Mucosa of descending colon (tissue), 3 donors: ENCODE results near the gene SH2D2A. TPM values are rescaled to one million over a fixed set of nuclear protein-coding genes. Genes with fewer than 3 reads are reported as not detected.

Experiments used
- ATAC-seq: fragments of 200-7000 bp; cut with Tn5 transposase; one replicate; pipeline ENCODE4 v1.9.1; 2020; ENCODE audit warnings: mild to moderate bottlenecking, moderate library complexity
- DNase-seq, 3 donors: peaks; one replicate each; pipeline ENCODE4 v3.0.0-alpha.2; 2020
- H3K36me3 ChIP-seq: fragments of 200-600 bp; one replicate; pipeline ENCODE4 v1.8.0; 2021; ENCODE audit warnings: low read depth, mild to moderate bottlenecking
- H3K4me1 ChIP-seq: fragments of 200-600 bp; one replicate; pipeline ENCODE4 v1.8.0; 2021; ENCODE audit warnings: low read depth, mild to moderate bottlenecking
- H3K4me3 ChIP-seq: fragments of 200-600 bp; one replicate; pipeline ENCODE4 v1.8.0; 2021; ENCODE audit warnings: mild to moderate bottlenecking
- H3K9me3 ChIP-seq: fragments of 200-600 bp; one replicate; pipeline ENCODE4 v1.8.0; 2021; ENCODE audit warnings: mild to moderate bottlenecking
- intact Hi-C, 2 donors: fragments of 100-400 bp; cut with DNase I in 1 of 2; cut with micrococcal nuclease in 1 of 2; formaldehyde crosslinking; loops; one replicate each; pipeline versions ENCODE4 v1.11.0 to v1.11.1; 2022; cut with DNase I, micrococcal nuclease
- total RNA-seq, 3 donors: library from RNA; stranded (reverse); fragmentation: NEBNext Ultra II Directional in 2 of 3; extraction: Animal tissue kit (Norgen Biotek cat#: 25700) in 2 of 3; gene quantifications; one replicate each; pipeline versions ENCODE4 v1.2.1 to v1.2.4, GENCODE V29; 2021 to 2023
- TF ChIP-seq, protein P1 (sequence below): fragments of 200-600 bp; IDR thresholded peaks from one replicate; pipeline ENCODE4 v1.8.0; 2022; ENCODE audit warnings: antibody characterized with exemption, mild to moderate bottlenecking
- donor health status: DM: no; HTN: no; CAD: no; lungs with moderate emphysema.
- donor health status: DM: no; HTN: no; CAD: no.
- donor health status: DM: no; HTN: yes; CAD: no.

Gene SH2D2A
- total RNA-seq, 3 donors from 2014 or later, result 2.9 to 3.3 (median 3.1) TPM

DNA sequence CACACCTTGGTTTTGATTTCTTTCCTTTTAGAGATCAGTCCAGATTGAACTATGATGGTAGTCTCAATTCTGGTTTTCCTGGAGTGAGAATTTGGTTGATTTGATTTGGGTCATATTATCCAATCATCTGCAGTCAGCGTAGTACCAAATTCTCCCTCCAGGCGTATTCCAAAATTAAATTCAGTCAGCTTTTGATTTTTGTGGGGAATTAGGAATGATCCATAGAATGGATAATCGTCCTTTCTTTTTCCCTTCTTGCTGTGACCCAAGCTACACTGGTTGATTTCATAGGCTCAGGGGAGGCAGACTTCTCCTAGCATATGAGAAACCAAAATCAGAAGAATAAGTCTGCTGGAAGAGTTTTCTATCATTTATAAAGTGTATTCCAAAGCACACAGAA lies 44.4 kb downstream of the SH2D2A start:
- no peaks in the 10 kb centered on the region for H3K9me3 ChIP-seq
- ATAC-seq, result no peak
- H3K4me1 ChIP-seq, result peaks cover 17% of the 10 kb centered on the region
- H3K36me3 ChIP-seq, result peaks cover 3% of the 10 kb centered on the region
- intact Hi-C loops, result no loop called here
- TF ChIP-seq, protein P1, sequence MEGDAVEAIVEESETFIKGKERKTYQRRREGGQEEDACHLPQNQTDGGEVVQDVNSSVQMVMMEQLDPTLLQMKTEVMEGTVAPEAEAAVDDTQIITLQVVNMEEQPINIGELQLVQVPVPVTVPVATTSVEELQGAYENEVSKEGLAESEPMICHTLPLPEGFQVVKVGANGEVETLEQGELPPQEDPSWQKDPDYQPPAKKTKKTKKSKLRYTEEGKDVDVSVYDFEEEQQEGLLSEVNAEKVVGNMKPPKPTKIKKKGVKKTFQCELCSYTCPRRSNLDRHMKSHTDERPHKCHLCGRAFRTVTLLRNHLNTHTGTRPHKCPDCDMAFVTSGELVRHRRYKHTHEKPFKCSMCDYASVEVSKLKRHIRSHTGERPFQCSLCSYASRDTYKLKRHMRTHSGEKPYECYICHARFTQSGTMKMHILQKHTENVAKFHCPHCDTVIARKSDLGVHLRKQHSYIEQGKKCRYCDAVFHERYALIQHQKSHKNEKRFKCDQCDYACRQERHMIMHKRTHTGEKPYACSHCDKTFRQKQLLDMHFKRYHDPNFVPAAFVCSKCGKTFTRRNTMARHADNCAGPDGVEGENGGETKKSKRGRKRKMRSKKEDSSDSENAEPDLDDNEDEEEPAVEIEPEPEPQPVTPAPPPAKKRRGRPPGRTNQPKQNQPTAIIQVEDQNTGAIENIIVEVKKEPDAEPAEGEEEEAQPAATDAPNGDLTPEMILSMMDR, result no peak
- no peak for DNase-seq
- no peak overlapping the region for H3K4me3 ChIP-seq

- Histone ChIP-seq H3K36me3 (peaks cover 6% of the 10 kb centered on the region), H3K4me3 (no peak overlapping the region), H3K4me1 (peaks cover 20% of the 10 kb centered on the region), H3K9me3 (no peaks in the 10 kb centered on the region)
- TF ChIP-seq, protein P1, result no peak
- intact Hi-C loops, result no loop called here
- no peak for ATAC-seq
- no peak for DNase-seq
Measured at GRCh38 chr1:156768610-156769295, 47.9 kb downstream of the SH2D2A start.

DNA sequence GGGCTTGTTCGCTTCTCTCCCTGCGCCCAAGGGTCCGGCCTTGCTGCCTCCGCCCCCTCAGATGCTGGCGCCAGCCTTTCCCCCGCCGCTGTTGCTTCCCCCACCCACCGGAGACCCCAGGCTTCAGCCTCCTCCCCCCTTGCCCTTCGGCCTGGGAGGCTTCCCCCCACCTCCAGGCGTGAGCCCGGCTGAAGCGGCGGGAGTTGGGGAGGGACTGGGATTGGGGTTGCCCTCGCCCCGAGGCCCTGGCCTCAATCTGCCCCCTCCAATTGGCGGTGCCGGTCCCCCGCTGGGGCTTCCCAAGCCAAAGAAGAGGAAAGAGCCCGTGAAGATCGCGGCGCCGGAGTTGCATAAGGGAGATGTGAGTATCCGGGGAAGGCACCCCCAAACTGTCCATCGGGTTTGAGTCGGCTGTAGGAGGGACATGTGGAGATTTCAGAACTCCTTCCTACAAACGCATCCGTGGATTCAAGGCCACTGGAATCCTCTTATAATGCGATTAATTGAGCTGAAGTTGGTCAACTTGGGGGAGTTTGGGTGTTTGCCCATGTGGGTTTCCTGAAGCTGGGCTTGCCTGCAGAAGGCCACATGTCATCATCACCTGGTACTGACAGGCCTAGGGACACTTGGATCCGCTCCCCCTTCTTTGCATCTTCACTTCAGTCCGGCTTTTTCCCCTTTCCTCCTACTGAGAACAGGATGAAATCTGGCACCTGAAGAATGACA lies 48.6 kb downstream of the SH2D2A start:
- H3K4me1 ChIP-seq, result peaks cover 20% of the 10 kb centered on the region
- H3K4me3 ChIP-seq, result peak overlapping the region; percentile 91
- intact Hi-C loops, result no loop called here
- peak in 2 of 3 donors; percentile 45 to 67 for DNase-seq
- TF ChIP-seq, protein P1, result no peak
- H3K36me3 ChIP-seq, result peaks cover 6% of the 10 kb centered on the region
- peak; percentile 2 for ATAC-seq
- no peaks in the 10 kb centered on the region for H3K9me3 ChIP-seq

DNA sequence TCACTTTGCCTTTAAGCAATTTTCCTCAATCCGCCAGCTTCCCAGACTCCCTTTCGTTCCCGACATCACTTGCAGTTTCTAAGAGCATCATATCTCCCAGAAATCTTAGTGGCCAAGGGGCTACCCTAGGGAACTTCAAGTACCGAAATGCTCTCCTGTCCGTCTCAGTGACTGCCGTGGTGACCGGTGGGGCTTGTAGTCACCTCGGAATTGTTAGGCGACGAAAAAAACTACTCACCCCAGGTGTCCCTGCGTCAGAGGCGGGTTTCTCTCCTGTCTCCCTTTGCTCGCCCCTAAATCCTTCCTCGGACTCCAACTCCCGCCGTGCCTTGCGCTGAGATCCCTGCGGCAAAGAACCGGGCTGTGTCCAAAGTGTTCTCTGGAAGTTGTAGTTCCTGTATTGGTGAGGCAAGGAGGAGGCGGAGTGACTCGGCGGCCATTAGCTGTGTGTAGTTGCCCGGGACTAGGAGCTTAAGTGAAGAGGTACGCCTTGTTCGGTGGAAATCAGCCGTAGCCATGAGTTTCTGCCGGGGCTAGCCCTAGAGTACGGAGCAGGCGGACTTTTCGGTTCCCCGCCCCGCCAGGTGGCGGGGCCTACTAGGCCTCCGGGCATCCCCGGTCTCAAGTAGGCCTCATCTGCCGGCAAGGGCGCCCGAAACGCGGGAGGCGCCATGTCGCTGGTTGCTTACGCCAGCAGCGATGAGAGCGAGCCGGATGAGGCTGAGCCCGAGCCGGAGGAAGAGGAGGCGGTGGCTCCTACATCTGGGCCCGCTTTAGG lies 49.4 kb downstream of the SH2D2A start, which contains the start of gene PRCC:
Gene PRCC, plus strand, starts transcription at position 435 of the 778 bp plus-strand sequence. Its CDS starts 237 bp downstream, at position 672.
- intact Hi-C loops, result no loop called here
- peak; percentile 94 for ATAC-seq
- Histone ChIP-seq H3K4me1 (peaks cover 20% of the 10 kb centered on the region), H3K9me3 (no peaks in the 10 kb centered on the region), H3K36me3 (peaks cover 6% of the 10 kb centered on the region), H3K4me3 (peak within 1 kb of the TSS; percentile 91)
- peak; percentile 97 to 98 (median 97) for DNase-seq
- TF ChIP-seq, protein P1, result no peak

DNA sequence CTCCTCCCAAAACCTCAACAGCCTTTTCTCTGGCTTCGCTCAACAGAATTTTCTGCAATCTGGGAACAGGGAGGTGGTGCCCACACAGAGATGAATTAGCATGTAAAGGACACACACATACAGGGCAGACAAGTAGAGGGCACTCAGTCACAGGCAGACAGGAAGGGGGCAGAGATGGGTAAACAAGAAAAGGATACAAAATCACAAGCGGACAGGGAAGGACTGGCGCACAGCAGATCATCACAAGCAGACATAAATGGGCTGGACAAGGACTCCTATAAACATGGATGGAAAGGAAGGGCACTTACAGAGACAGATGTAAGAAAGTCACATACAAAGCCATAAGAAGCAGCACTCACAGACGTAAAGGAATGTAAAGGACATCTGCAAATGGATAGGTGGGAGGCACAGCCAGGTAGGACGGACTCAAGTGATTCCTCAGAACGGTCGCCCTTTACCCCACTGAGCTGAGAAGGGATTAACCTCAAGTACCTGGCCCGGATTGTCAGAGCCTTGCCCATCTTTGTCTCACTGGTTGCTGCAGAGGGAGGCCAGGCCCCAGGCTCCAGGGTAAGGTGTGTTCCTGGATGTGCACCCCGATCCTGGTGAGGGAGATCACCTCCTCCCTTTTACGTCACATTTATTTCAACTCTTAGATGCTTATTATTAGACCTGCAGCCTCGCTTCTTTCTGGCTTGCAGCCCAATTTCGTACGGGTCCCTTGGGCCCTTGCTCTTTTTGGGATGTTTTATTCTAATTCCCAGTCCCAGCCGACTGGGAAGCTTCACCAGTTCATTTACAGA lies 50.1 kb downstream of the SH2D2A start:
- Histone ChIP-seq H3K36me3 (peaks cover 6% of the 10 kb centered on the region), H3K9me3 (no peaks in the 10 kb centered on the region), H3K4me3 (peak overlapping the region; percentile 91), H3K4me1 (peaks cover 20% of the 10 kb centered on the region)
- TF ChIP-seq, protein P1, result no peak
- ATAC-seq, result peak; percentile 26
- DNase-seq, result peak in 2 of 3 donors; percentile 69 to 71
- intact Hi-C loops, result no loop called here
